Endothelial cell of umbilical vein (primary cell): ENCODE measurements around the gene COPE. TPM values are rescaled to one million over a fixed set of nuclear protein-coding genes. Genes with fewer than 3 reads are reported as not detected.

Source experiments
- BruUV-seq: library from RNA; stranded (reverse); fragments of 400-500 nt; replicated peaks from 2 replicates; lab custom pipeline; 2021; lab: Mats Ljungman, UMichigan
- CTCF ChIA-PET: fragments of 300-600, 350-600 bp; sonication (Branson Sonifier 250); formaldehyde crosslinking; loops from one replicate; lab custom pipeline; 2021; ENCODE audit warnings: antibody characterized with exemption, inconsistent platforms; lab: Charles Lee
- POLR2A ChIA-PET: fragments of 300-600, 350-600 bp; sonication (Branson Sonifier 250); formaldehyde crosslinking; loops from one replicate; lab custom pipeline; 2021; ENCODE audit warnings: antibody characterized with exemption, inconsistent platforms; lab: Charles Lee
- DNase-seq: peaks from one replicate; pipeline ENCODE4 v3.0.0-alpha.2; 2011; ENCODE audit warnings: low read depth, low spot score
- FAIRE-seq: peaks from 2 replicates; lab custom pipeline; 2011; peaks lifted over from hg19 to GRCh38; lab: Jason Lieb, UNC
- H2AFZ ChIP-seq: 2 replicates; pipeline ENCODE4 v1.6.0; 2012; ENCODE audit warnings: low read depth, low read length, control low read depth, inconsistent platforms
- H3K27ac ChIP-seq: 2 replicates; pipeline ENCODE4 v1.5.1; 2011; ENCODE audit warnings: low read depth, mild to moderate bottlenecking, control low read depth, low read length, moderate library complexity; ENCODE audit not compliant: insufficient read depth
- H3K27me3 ChIP-seq, 2 experiments: 2 replicates each; pipeline versions ENCODE4 v1.6.0 to v1.6.1; 2011; ENCODE audit warnings: low read length in 2 of 2, mixed read lengths in 1 of 2; ENCODE audit not compliant: control insufficient read depth in 2 of 2, insufficient read depth in 2 of 2
- H3K36me3 ChIP-seq, 2 experiments: 2 replicates in 1 of 2; 3 replicates in 1 of 2; pipeline ENCODE4 v1.5.1; 2011; ENCODE audit warnings: low read length in 2 of 2, mild to moderate bottlenecking in 1 of 2, moderate library complexity in 1 of 2; ENCODE audit not compliant: control insufficient read depth in 2 of 2, insufficient read depth in 2 of 2; ENCODE audit errors: extremely low read depth in 1 of 2
- H3K4me1 ChIP-seq: 3 replicates; pipeline ENCODE4 v1.5.1; 2011; ENCODE audit warnings: mild to moderate bottlenecking, low read length; ENCODE audit not compliant: control insufficient read depth, insufficient read depth; ENCODE audit errors: extremely low read depth
- H3K4me2 ChIP-seq: 2 replicates; pipeline ENCODE4 v1.6.1; 2011; ENCODE audit warnings: low read length, control low read depth, mixed read lengths; ENCODE audit not compliant: insufficient read depth
- H3K4me3 ChIP-seq, 3 experiments: fragments of 200-600 bp in 1 of 3; sonication (generic), shearing (Covaris generic) in 1 of 3; replicated peaks in 1 of 3; 2 replicates each; pipeline ENCODE4 v1.5.1; 2011 to 2016; ENCODE audit warnings: control low read depth in 3 of 3, low read length in 3 of 3, mild to moderate bottlenecking in 2 of 3, inconsistent platforms in 1 of 3, low read depth in 1 of 3, moderate library complexity in 1 of 3; ENCODE audit not compliant: insufficient read depth in 1 of 3
- H3K79me2 ChIP-seq: 2 replicates; pipeline ENCODE4 v1.6.0; 2012; ENCODE audit warnings: low read length, inconsistent platforms; ENCODE audit not compliant: control insufficient read depth, insufficient read depth
- H3K9ac ChIP-seq: replicated peaks from 2 replicates; pipeline ENCODE3; 2011; ENCODE audit warnings: low read length, control low read depth; ENCODE audit not compliant: insufficient read depth; ENCODE audit errors: extremely low read depth
- H3K9me1 ChIP-seq: replicated peaks from 3 replicates; pipeline ENCODE4 v1.6.0; 2011; ENCODE audit warnings: mild to moderate bottlenecking, low read length; ENCODE audit not compliant: control insufficient read depth, insufficient read depth; ENCODE audit errors: extremely low read depth
- H3K9me3 ChIP-seq: replicated peaks from 2 replicates; pipeline ENCODE4 v1.5.1; 2012; ENCODE audit warnings: low read length, inconsistent platforms; ENCODE audit not compliant: control insufficient read depth, insufficient read depth
- H4K20me1 ChIP-seq: replicated peaks from 2 replicates; pipeline ENCODE3; 2011; ENCODE audit warnings: mild to moderate bottlenecking, low read length; ENCODE audit not compliant: control insufficient read depth, insufficient read depth; ENCODE audit errors: extremely low read depth
- CTCF ChIP-seq, 2 donors: IDR thresholded peaks; 1 replicate in 1 of 2; 2 replicates in 1 of 2; pipeline ENCODE4 v1.5.1; 2011; ENCODE audit warnings: low read length in 2 of 2, mild to moderate bottlenecking in 2 of 2, moderate library complexity in 2 of 2, control low read depth in 1 of 2, inconsistent platforms in 1 of 2, low read depth in 1 of 2; ENCODE audit not compliant: insufficient read depth in 1 of 2; ENCODE audit errors: extremely low read depth in 1 of 2
- EZH2 ChIP-seq: IDR thresholded peaks from 2 replicates; pipeline ENCODE4 v1.6.1; 2012; ENCODE audit warnings: borderline replicate concordance, low read depth, mild to moderate bottlenecking, moderate library complexity, low read length, inconsistent platforms; ENCODE audit not compliant: severe bottlenecking
- FOS ChIP-seq: IDR thresholded peaks from 2 replicates; pipeline ENCODE4 v1.6.1; 2011; ENCODE audit warnings: mild to moderate bottlenecking, low read length, moderate library complexity, borderline replicate concordance; ENCODE audit not compliant: insufficient read depth
- GATA2 ChIP-seq: IDR thresholded peaks from 2 replicates; pipeline ENCODE4 v1.7.0; 2011; ENCODE audit warnings: low read depth, mild to moderate bottlenecking, moderate library complexity, mixed read lengths, low read length; ENCODE audit not compliant: insufficient read length, insufficient read depth
- JUN ChIP-seq: IDR thresholded peaks from 2 replicates; pipeline ENCODE4 v1.6.1; 2011; ENCODE audit warnings: borderline replicate concordance, low read depth; ENCODE audit not compliant: insufficient read length, insufficient read depth
- MYC ChIP-seq: IDR thresholded peaks from one replicate; pipeline ENCODE4 v1.6.1; 2011; ENCODE audit warnings: mild to moderate bottlenecking, low read depth, low read length
- POLR2A ChIP-seq: IDR thresholded peaks from 2 replicates; pipeline ENCODE4 v1.6.1; 2012; ENCODE audit warnings: low read depth, mild to moderate bottlenecking, control low read depth, low read length
- POLR2AphosphoS5 ChIP-seq: IDR thresholded peaks from 2 replicates; pipeline ENCODE4 v1.6.1; 2012; ENCODE audit warnings: low read depth, mild to moderate bottlenecking, control low read depth, low read length, moderate library complexity; ENCODE audit not compliant: insufficient read depth
- dilution Hi-C: fragments of 300-500 bp; cut with MboI; formaldehyde crosslinking; loops from one replicate; pipeline ENCODE4 v1.15.0; 2019; ENCODE audit warnings: low sequenced_read_pairs; ENCODE audit not compliant: extremely low pct_ligation_motif_present
- intact Hi-C: fragments of 100-400 bp; cut with micrococcal nuclease; formaldehyde crosslinking; loops from one replicate; pipeline ENCODE4 v1.10.0; 2022
- polyA plus RNA-seq, 4 experiments: library from polyadenylated mRNA; depleted of rRNA in 3 of 4; stranded (reverse) in 3 of 4; unstranded in 1 of 4; fragments of >200 nt; gene quantifications; 2 replicates each; pipeline versions ENCODE4 v1.2.1 to v1.2.3, GENCODE V29; 2011 to 2012; ENCODE audit warnings: missing spikeins in 1 of 4
- total RNA-seq: library from RNA; stranded (reverse); gene quantifications from 2 replicates; pipeline ENCODE4 v1.2.3, GENCODE V29; 2021
- TF ChIP-seq, protein P1 (sequence below): IDR thresholded peaks from 2 replicates; pipeline ENCODE4 v1.6.1; 2011; ENCODE audit not compliant: insufficient read depth, insufficient read length

The COPE gene
- total and polyA plus RNA-seq, 2 donors (not counting 3 experiments of a cell fraction or from before 2014, with no cell fraction given), result 252 to 407 TPM

- BruUV-seq, result no TSS peak
- intact Hi-C loops, result no loop called here
These were observed 27.1 kb upstream of the COPE start for GRCh38 chr19:18946335-18946734.

More at GRCh38 chr19:18946335-18946734, 27.1 kb upstream of the COPE start:
- Histone ChIP-seq H3K4me3 (no peak overlapping the region), H3K9me1 (no peaks in the 10 kb centered on the region), H3K79me2 (no peaks in the 10 kb centered on the region), H4K20me1 (no peaks in the 10 kb centered on the region), H3K27ac (no peak overlapping the region), H3K9me3 (no peaks in the 10 kb centered on the region), H3K36me3 (peaks cover 0 to 1% of the 10 kb centered on the region in 2 experiments), H3K27me3 (no peaks in the 10 kb centered on the region), H2AFZ (no peak overlapping the region), H3K4me1 (peaks cover 3% of the 10 kb centered on the region), H3K9ac (no peak overlapping the region), H3K4me2 (no peak overlapping the region)
- no peak for FAIRE-seq
- dilution Hi-C loops, result no loop called here
- CTCF ChIA-PET, result no interaction called here
- TF ChIP-seq POLR2AphosphoS5, result no peak
- TF ChIP-seq POLR2A, result no peak
- no peak for TF ChIP-seq GATA2
- no peak for TF ChIP-seq CTCF (IDR thresholded peaks at IDR 0.05; ENCODE audit: extremely low read depth in 1 of 2, insufficient read depth in 1 of 2, low read depth in 1 of 2, low read length in 2 of 2)
- TF ChIP-seq EZH2, result no peak
- TF ChIP-seq JUN, result no peak
- no peak for TF ChIP-seq FOS
- TF ChIP-seq, protein P1, sequence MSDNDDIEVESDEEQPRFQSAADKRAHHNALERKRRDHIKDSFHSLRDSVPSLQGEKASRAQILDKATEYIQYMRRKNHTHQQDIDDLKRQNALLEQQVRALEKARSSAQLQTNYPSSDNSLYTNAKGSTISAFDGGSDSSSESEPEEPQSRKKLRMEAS, result no peak
- TF ChIP-seq MYC, result no peak
- POLR2A ChIA-PET, result no interaction called here
- DNase-seq, result no peak
